Measurements from ENCODE around the gene DNMBP.
"Not testable (repeated sequence)": the region's sequence is repeated elsewhere in the genome, so short reads cannot be mapped to it uniquely, and the experiment has no call there.

Gene DNMBP

DNA sequence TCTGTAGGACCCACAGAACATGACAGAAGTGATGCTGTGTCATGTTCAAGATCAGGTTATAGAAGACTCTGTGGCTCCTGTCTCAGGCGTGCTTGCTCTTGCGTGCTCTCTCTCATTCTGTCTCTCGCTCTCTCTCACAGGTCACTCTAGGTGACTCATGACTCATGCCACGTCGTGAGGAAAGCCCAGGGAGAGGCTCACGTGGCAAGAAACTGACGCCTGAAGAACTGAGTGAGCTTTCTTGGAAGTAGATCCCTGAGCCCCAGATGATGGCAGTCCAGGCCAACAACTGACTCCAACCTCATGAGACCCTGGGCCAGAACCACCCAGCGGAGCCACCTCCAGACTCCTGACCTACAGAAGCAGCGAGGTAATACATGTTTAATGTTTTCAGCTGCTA lies 103.3 kb downstream of the DNMBP start:
- DNase-seq, result no peak

- no peak for DNase-seq
Observed at GRCh38 chr10:99905971-99906370, 103.8 kb downstream of the DNMBP start.

DNA sequence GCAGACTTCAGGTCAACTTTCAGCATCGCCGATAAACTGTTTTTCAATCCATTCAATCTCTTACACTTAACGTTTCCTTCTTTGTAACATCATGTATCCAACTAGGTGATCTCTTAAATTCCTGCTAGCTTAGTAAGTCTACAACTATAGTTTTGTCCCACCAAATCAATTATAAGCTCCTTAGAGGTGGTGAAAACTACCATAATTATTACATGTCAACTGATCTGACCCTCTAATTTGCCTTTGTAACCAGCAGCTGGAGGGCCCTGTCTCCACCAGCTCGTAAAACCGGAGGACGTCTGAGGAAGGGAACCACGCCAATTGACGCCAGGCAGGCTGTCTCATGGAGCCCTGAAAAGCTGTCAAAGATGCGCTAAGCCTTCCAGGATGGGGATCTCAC lies 113.9 kb downstream of the DNMBP start:
- DNase-seq, result no peak

DNA sequence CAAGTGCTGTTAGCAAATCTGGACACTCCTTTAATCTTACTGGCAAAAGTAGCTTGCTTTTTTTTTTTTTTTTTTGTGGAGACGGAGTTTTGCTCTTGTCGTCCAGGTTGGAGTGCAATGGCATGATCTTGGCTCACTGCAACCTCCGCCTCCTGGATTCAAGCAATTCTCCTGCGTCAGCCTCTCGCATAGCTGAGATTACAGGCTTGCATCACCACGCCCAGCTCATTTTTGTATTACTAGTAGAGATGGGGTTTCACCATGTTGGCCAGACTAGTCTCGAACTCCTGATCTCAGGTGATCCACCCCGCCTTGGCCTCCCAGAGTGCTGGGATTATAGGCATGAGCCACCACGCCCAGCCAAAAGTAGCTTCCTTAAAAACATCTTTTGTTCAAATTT lies 114.7 kb downstream of the DNMBP start:
- not testable (repeated sequence) for DNase-seq

DNA sequence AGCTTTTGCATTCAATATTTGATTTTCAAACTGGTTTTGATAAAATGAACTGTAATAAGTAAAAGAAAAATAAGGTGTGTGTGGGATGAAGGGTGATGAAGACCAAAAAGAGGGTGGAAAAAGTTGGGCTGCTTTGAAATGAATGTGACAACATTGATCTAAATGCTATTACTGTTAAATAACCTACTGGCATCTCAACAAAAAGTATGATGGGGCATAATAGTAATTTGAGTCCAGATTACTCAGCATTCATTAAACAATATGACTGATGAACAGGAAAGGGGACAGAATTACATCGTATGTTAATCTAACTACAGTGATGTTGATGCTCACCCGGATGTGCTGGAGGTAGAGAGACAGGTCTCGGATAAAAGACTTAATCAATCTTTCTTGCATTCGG lies 115.1 kb downstream of the DNMBP start:
- no peak for DNase-seq

DNA sequence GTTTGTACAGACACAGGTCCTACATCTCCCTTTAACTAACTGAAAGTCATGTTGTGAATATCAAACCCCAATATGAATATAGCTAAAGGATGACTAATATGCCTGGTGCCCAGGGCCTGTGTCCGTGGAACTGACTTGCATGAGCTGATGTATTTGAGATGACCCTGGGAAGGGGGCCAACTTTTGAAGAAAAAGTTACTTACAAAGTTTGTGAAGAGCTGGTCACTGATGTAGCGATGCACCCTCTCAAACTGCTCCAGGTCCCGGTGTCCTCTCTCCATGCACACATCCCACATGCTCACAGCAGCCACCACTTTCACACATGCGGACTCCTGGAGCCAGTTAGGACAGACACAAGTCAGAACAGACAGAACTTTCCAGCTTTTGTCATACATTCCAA lies 121.1 kb downstream of the DNMBP start:
- no peak for DNase-seq

GRCh38 chr10:99883523-99883922 lies 126.2 kb downstream of the DNMBP start:
- DNase-seq, result no peak

DNA sequence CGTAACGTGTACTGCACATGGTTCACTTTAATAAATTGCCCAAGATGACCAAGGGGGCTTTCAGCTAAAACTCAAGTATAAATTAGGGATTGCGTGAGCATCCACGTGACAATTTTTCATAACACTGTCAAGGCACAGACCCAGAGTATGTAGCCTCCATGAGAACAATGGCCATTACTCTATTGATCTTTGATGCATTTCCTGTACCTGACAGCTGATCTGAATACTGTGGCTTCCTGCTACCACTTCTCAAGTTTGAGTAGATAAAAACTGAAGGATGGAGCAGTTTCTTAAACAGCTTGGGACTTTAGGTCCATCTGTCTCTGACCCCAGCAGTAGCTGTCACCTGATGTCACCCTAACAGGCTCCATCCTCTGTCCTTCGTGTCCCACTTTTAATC lies 128.4 kb downstream of the DNMBP start:
- DNase-seq, result no peak

GRCh38 chr10:99880080-99880835 lies 129.5 kb downstream of the DNMBP start:
- no peak for DNase-seq

DNA sequence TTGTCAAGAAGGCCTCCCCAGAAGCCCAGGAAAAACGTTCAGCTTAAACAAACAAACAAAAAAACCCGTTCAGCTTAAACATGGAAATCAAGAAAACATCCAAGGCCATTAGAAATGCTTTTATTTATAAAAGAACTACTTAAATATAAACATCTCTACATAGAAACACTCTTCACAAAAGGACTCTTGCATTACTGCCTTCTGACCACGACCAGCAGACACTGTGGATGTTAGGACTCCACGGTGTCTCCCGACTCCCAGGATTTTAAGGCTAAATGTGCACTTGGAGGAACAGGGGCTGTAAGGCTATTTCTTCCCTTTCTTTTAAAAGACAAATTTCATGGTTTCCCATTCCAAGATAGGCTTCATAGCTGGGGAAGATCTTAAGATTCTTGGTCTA lies 134.3 kb downstream of the DNMBP start:
- DNase-seq, result no peak

GRCh38 chr10:99874341-99875085 lies 135.2 kb downstream of the DNMBP start:
- DNase-seq, result no peak

DNA sequence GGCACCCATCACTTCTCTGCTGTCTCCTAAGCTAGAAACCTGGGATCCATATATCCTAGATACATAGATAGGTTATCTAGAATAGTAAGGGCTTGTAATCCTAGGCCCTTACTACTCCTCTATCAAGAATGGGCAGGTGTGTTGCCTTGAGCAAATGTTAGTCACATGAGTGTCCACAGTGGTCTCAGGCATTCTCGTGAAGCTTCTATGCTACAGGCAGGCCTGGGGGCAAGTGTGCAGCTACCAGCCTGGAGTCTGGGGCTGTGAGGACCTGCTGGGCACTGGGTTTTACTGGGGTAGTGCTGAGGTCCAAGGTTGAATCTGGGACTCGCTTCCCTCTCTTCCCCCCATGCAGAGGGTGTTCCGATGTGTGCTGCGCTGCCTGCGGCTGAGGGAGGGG lies 135.9 kb downstream of the DNMBP start:
- no peak for DNase-seq

DNA sequence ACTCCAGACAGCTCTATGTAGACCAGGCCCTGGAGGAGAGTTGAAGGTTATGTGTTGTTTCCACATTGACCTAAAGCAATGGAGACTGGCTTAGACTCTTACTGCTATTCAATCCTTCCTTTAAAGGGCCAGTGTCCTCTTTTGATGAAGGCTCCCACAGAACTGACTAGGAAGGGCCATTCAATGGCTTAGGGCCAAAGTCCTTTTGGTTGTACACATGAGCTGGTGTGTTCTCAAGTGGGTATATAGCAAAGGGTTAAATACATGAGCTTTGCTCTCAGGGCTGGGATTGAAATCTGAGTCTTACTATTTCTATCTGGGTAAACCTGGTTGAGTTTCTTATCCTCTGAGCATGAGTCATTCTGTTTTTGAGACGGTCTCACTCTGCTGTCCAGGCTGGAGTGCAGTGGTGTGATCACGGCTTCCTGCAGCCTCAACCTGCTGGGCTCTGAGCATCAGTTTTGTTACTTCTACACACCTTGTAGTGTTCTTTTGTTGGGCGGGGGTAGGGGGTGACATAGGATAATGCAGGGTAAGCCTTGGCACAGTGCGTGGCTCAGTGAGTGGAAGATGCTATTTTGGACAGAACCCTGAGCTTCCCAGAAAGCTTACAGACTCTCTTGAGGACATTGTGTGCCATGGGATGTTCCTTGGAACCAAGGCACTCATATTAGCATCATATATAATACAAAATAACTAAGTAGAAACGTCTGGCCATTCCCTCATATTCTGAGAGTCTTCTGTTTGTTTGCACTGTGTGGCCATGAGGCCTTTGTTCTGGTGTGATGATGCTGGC lies 137.2 kb downstream of the DNMBP start:
- DNase-seq, result no peak

GRCh38 chr10:99870123-99870730 lies 139.5 kb downstream of the DNMBP start:
- peak in 1 of 2 experiments; percentile 11 for DNase-seq

GRCh38 chr10:99869581-99870122 lies 140.1 kb downstream of the DNMBP start:
- DNase-seq, result no peak

GRCh38 chr10:99867250-99867649 lies 142.5 kb downstream of the DNMBP start:
- not testable (repeated sequence) for DNase-seq

- not testable (repeated sequence) for DNase-seq
Observed at GRCh38 chr10:99863535-99864240, 146.1 kb downstream of the DNMBP start.

GRCh38 chr10:99860466-99860865 lies 149.3 kb downstream of the DNMBP start:
- no peak for DNase-seq

DNA sequence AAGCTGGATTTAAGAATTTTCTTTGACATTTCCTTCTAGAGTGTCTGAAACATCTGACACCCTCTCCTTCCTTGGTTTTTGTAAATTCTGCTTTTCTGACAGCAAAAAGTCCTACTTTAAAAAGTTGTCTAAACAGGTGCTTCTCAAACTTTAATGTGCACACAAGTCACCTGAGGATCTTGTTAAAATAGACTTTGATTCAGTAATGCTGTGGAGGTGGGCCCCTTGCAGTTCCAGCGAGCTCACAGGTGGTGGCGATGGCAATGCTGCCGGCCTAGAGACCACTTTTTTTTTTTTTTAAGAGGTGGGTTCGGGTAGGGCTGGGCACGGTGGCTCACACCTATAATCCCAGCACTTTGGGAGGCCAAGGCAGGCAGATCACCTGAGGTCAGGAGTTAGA lies 150.2 kb downstream of the DNMBP start:
- DNase-seq, result no peak

- no peak for DNase-seq
Observed at GRCh38 chr10:99858849-99859248, 150.9 kb downstream of the DNMBP start.

- no peak for DNase-seq
Observed at GRCh38 chr10:99855479-99856071, 154.2 kb downstream of the DNMBP start.

GRCh38 chr10:99854860-99855259 lies 154.9 kb downstream of the DNMBP start:
- no peak for DNase-seq
